ENCODE results near the gene XPO6.

GRCh38 chr16:28091656-28092055 is 120.1 kb downstream of the XPO6 start:
- no peak for TF ChIP-seq CTCF (IDR thresholded peaks at IDR 0.05; ENCODE audit: insufficient read depth, low read length)
- no peak for TF ChIP-seq POLR2AphosphoS5 (IDR thresholded peaks at IDR 0.05; ENCODE audit: low read depth)
- no peak for TF ChIP-seq SPI1 (IDR thresholded peaks at IDR 0.05; ENCODE audit: borderline replicate concordance, low read depth)

Data from HL-60 (cell line).